SK-N-SH (cell line): ENCODE measurements around the gene PLA2G6. TPM values are rescaled to one million over a fixed set of nuclear protein-coding genes. Genes with fewer than 3 reads are reported as not detected.

Experiments
- CTCF ChIA-PET: fragments of 300-600, 350-600 bp; formaldehyde crosslinking; extraction: SDS; loops from one replicate; lab custom pipeline; 2021; lab: Yijun Ruan, JAX
- POLR2A ChIA-PET: fragments of 350-600 bp; sonication (Branson Sonifier 250); formaldehyde crosslinking; extraction: SDS; loops from one replicate; lab custom pipeline; 2020; ENCODE audit warnings: antibody characterized with exemption, inconsistent platforms; lab: Yijun Ruan, JAX
- DNase-seq: peaks from one replicate; pipeline ENCODE4 v3.0.0; 2012
- H2AFZ ChIP-seq: fragments of 200-600 bp; sonication (generic); 2 replicates; pipeline ENCODE4 v1.8.1; 2016; ENCODE audit warnings: antibody characterized with exemption, mild to moderate bottlenecking, low read depth
- H3F3A ChIP-seq: fragments of 200-600 bp; sonication (generic); replicated peaks from 2 replicates; pipeline ENCODE3; 2016; ENCODE audit warnings: antibody characterized with exemption, mild to moderate bottlenecking; ENCODE audit not compliant: insufficient read depth
- H3K27ac ChIP-seq, 2 experiments: fragments of 200-500 bp in 1 of 2; fragments of 200-600 bp in 1 of 2; sonication (Bioruptor generic) in 1 of 2; sonication (generic), shearing (Covaris generic) in 1 of 2; 2 replicates each; pipeline versions ENCODE4 v1.5.1 to v1.6.1; 2014 to 2016; ENCODE audit warnings: low read depth in 2 of 2, inconsistent platforms in 1 of 2, low read length in 1 of 2, mild to moderate bottlenecking in 1 of 2, mixed read lengths in 1 of 2
- H3K27me3 ChIP-seq: fragments of 200-600 bp; sonication (generic), shearing (Covaris generic); 2 replicates; pipeline ENCODE4 v1.6.1; 2016; ENCODE audit warnings: mixed run types; ENCODE audit not compliant: insufficient read depth
- H3K36me3 ChIP-seq, 2 experiments: fragments of 200-500 bp in 1 of 2; fragments of 200-600 bp in 1 of 2; sonication (Bioruptor generic) in 1 of 2; sonication (generic) in 1 of 2; replicated peaks in 1 of 2; 2 replicates each; pipeline versions ENCODE3 to v1.5.1; 2014 to 2016; ENCODE audit warnings: low read length in 1 of 2, mild to moderate bottlenecking in 1 of 2; ENCODE audit not compliant: insufficient read depth in 2 of 2, control insufficient read depth in 1 of 2
- H3K4me1 ChIP-seq, 2 experiments: fragments of 200-500 bp in 1 of 2; fragments of 200-600 bp in 1 of 2; sonication (Bioruptor generic) in 1 of 2; sonication (generic), shearing (Covaris generic) in 1 of 2; 2 replicates each; pipeline versions ENCODE4 v1.5.1 to v1.6.1; 2014 to 2016; ENCODE audit warnings: low read depth in 1 of 2, low read length in 1 of 2, mixed run types in 1 of 2; ENCODE audit not compliant: insufficient read depth in 2 of 2, control insufficient read depth in 1 of 2
- H3K4me2 ChIP-seq: fragments of 200-600 bp; sonication (generic), shearing (Covaris generic); 2 replicates; pipeline ENCODE4 v1.6.1; 2017; ENCODE audit warnings: mixed run types
- H3K4me3 ChIP-seq, 2 experiments: fragments of 200-500 bp in 1 of 2; fragments of 200-600 bp in 1 of 2; sonication (Bioruptor generic) in 1 of 2; sonication (generic), shearing (Covaris generic) in 1 of 2; 2 replicates each; pipeline versions ENCODE4 v1.5.1 to v1.8.1; 2014 to 2016; ENCODE audit warnings: low read depth in 2 of 2, inconsistent platforms in 1 of 2, low read length in 1 of 2, mild to moderate bottlenecking in 1 of 2, mixed read lengths in 1 of 2, moderate library complexity in 1 of 2
- H3K79me2 ChIP-seq: fragments of 200-600 bp; sonication (generic); 2 replicates; pipeline ENCODE4 v1.8.1; 2017; ENCODE audit warnings: mild to moderate bottlenecking; ENCODE audit not compliant: insufficient read depth
- H3K9ac ChIP-seq: fragments of 200-600 bp; sonication (generic); 2 replicates; pipeline ENCODE4 v1.6.1; 2017; ENCODE audit warnings: mixed run types
- H3K9me2 ChIP-seq: fragments of 200-600 bp; sonication (generic); 2 replicates; pipeline ENCODE4 v1.6.1; 2017; ENCODE audit warnings: mixed run types
- H3K9me3 ChIP-seq: fragments of 200-600 bp; sonication (generic); 2 replicates; pipeline ENCODE4 v1.6.1; 2017; ENCODE audit warnings: mixed run types, mild to moderate bottlenecking, moderate library complexity
- H4K20me1 ChIP-seq: fragments of 200-600 bp; sonication (generic); 2 replicates; pipeline ENCODE4 v1.6.1; 2017; ENCODE audit warnings: mild to moderate bottlenecking, mixed run types; ENCODE audit not compliant: insufficient read depth
- CHD2 ChIP-seq: fragments of 150-350 bp; IDR thresholded peaks from 2 replicates; pipeline ENCODE4 v1.6.1; 2018; ENCODE audit warnings: low read length; ENCODE audit not compliant: partially characterized antibody
- CTCF ChIP-seq: fragments of 200-600 bp; sonication (generic); IDR thresholded peaks from 2 replicates; pipeline ENCODE4 v1.6.1; 2017; ENCODE audit warnings: antibody characterized with exemption, mild to moderate bottlenecking, moderate library complexity
- EP300 ChIP-seq, 2 experiments: IDR thresholded peaks; 2 replicates each; pipeline versions ENCODE4 v1.4.0 to v1.6.1; 2012; ENCODE audit warnings: borderline replicate concordance in 1 of 2, low read depth in 1 of 2, low read length in 1 of 2
- FOXJ3 ChIP-seq: sonication (generic); formaldehyde crosslinking; IDR thresholded peaks from 2 replicates; pipeline ENCODE4 v1.5.1; 2020; ENCODE audit warnings: mild to moderate bottlenecking, missing genetic modification reagents
- GABPA ChIP-seq: IDR thresholded peaks from 2 replicates; pipeline ENCODE4 v1.4.0; 2012; ENCODE audit warnings: low read depth, mild to moderate bottlenecking
- GATA2 ChIP-seq: sonication (generic); formaldehyde crosslinking; IDR thresholded peaks from 2 replicates; pipeline ENCODE4 v1.5.0; 2020; ENCODE audit warnings: mild to moderate bottlenecking, missing genetic modification reagents
- MXI1 ChIP-seq: IDR thresholded peaks from 2 replicates; pipeline ENCODE4 v1.6.1; 2012; ENCODE audit warnings: mild to moderate bottlenecking, low read depth, low read length, improper control_type of control experiment
- NFIC ChIP-seq: IDR thresholded peaks from 2 replicates; pipeline ENCODE4 v1.4.0; 2012; ENCODE audit warnings: borderline replicate concordance
- NRF1 ChIP-seq: IDR thresholded peaks from 2 replicates; pipeline ENCODE4 v1.6.1; 2012; ENCODE audit warnings: low read depth, mild to moderate bottlenecking, low read length
- PBX3 ChIP-seq: IDR thresholded peaks from 2 replicates; pipeline ENCODE4; 2012
- RAD21 ChIP-seq: IDR thresholded peaks from 2 replicates; pipeline ENCODE4 v1.6.1; 2012; ENCODE audit warnings: mild to moderate bottlenecking, low read length
- RFX5 ChIP-seq: IDR thresholded peaks from 2 replicates; pipeline ENCODE4 v1.6.1; 2012; ENCODE audit warnings: mild to moderate bottlenecking, improper control_type of control experiment, low read length
- RXRA ChIP-seq: IDR thresholded peaks from 2 replicates; pipeline ENCODE4 v1.4.0; 2012; ENCODE audit warnings: low read depth, mild to moderate bottlenecking, borderline replicate concordance
- TAF1 ChIP-seq: IDR thresholded peaks from 2 replicates; pipeline ENCODE4 v1.6.1; 2012; ENCODE audit warnings: low read depth, mild to moderate bottlenecking, low read length, moderate library complexity, borderline replicate concordance
- TCF12 ChIP-seq: IDR thresholded peaks from 2 replicates; pipeline ENCODE4 v1.4.0; 2012
- TEAD4 ChIP-seq: IDR thresholded peaks from 2 replicates; pipeline ENCODE4 v1.4.0; 2012; ENCODE audit warnings: mild to moderate bottlenecking, borderline replicate concordance; ENCODE audit not compliant: insufficient read depth
- ZBTB33 ChIP-seq: IDR thresholded peaks from 2 replicates; pipeline ENCODE4 v1.4.0; 2012; ENCODE audit warnings: low read depth, borderline replicate concordance
- WGBS: methylation state at CpG from one replicate; pipeline ENCODE4 v1.1.6; 2017; ENCODE audit warnings: low lambda C conversion rate; 5-methylcytosine and 5-hydroxymethylcytosine counted together
- polyA plus RNA-seq, 3 experiments: library from polyadenylated mRNA; depleted of rRNA; stranded (reverse); fragments of >200 nt; gene quantifications; 2 replicates each; pipeline ENCODE4 v1.2.3, GENCODE V29; 2012
- TF ChIP-seq, protein P1 (sequence below): IDR thresholded peaks from 2 replicates; pipeline ENCODE4 v1.4.0; 2012; ENCODE audit warnings: low read depth

The PLA2G6 gene
- polyA plus RNA-seq, 1 of the 3 experiments (the other 2 are of a cell fraction): 10.5 TPM

DNA sequence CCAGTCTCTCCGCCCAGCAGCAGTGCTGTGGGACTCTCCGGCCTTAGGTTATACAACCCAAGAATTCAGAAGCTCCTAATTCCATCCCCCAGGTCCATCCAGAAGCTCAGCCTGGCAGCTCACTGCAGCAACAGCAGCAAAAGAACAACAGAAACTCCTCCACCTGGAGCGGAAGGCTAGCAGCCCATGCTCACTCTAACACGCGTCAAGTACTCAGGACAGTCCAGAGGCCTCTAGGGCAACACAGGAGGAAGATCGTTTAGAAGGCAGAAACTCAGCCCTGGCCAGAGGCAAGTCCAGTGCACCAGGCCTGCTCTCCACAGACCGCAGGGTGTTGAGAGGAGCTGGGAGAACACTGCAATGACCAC lies 17.1 kb downstream of the PLA2G6 start:
- WGBS: 87% methylated on average over 3 of the region's 7 CpGs
- Histone ChIP-seq H3F3A (no peaks in the 10 kb centered on the region), H3K9ac (no peak overlapping the region), H4K20me1 (no peaks in the 10 kb centered on the region), H3K4me2 (no peak overlapping the region), H3K27me3 (no peaks in the 10 kb centered on the region), H3K4me3 (no peak overlapping the region), H2AFZ (no peak overlapping the region), H3K27ac (peak overlapping the region in 1 of 2 experiments; percentile 79; a peak in 2 of 4 replicates), H3K9me3 (no peaks in the 10 kb centered on the region), H3K36me3 (no peaks in the 10 kb centered on the region), H3K9me2 (no peaks in the 10 kb centered on the region), H3K4me1 (peaks cover 0 to 35% of the 10 kb centered on the region in 2 experiments; a peak in 1 of 4 replicates), H3K79me2 (no peaks in the 10 kb centered on the region)
- DNase-seq: no peak
- TF ChIP-seq PBX3 (no peak), RFX5 (no peak), NFIC (no peak), GABPA (no peak), RXRA (no peak), CTCF (no peak)
- ChIA-PET CTCF (interaction anchor here (2.0 kb wide), 1 partner anchor 50 kb away, joined by 7 read pairs; no protein-coding TSS in a partner anchor), POLR2A (interaction anchor here (0.5 to 1.4 kb wide), 4 partner anchors 17 to 53 kb away, joined by 3 to 5 read pairs (median 4); partner anchors contain the start of gene PLA2G6)

DNA sequence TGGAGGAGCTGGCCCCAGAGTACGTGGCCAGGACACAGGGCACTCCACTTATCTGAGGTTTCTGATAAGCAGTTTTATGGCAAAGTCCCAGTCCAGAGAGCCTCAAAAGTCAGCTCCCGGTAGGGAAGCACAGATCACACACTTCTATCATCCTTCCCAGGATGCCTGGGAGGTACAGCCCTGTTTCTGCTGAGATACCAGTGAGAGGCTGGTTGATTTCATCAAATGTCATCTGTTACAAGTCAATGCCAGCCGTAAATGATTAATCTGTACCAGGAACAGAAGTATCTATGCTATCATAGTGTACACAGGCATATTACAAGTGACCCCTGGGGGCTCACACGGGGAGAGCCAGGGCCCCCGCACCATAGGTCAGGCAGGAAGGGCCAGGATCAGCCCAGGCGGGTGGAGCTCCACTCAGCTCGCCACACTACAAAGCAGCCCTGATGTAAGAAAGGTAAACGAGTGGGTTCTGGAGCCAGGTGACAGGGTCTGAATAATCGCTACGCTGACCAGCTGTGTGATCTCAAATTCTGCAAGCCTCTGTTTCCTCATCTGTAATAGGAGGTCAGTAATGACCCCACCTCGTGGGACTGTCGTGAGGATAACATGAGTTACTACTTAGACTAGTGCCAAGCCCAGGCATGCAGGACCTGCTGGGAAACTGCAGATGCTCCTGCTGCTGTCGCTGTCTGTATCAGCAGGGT lies 17.6 kb downstream of the PLA2G6 start:
- 35% methylated on average over 7 of the region's 13 CpGs for WGBS
- Histone ChIP-seq H3K79me2 (no peaks in the 10 kb centered on the region), H3K9ac (no peak overlapping the region), H3K27ac (peak overlapping the region in 1 of 2 experiments; percentile 79; a peak in 2 of 4 replicates), H3K9me2 (no peaks in the 10 kb centered on the region), H3K36me3 (no peaks in the 10 kb centered on the region), H2AFZ (no peak overlapping the region), H3K4me3 (no peak overlapping the region), H3F3A (no peaks in the 10 kb centered on the region), H3K4me2 (no peak overlapping the region), H4K20me1 (no peaks in the 10 kb centered on the region), H3K27me3 (no peaks in the 10 kb centered on the region), H3K9me3 (no peaks in the 10 kb centered on the region), H3K4me1 (peaks cover 0 to 34% of the 10 kb centered on the region in 2 experiments; a peak in 1 of 4 replicates)
- ChIA-PET CTCF (interaction anchor here (0.9 kb wide), 1 partner anchor 27 kb away, joined by 4 read pairs; no protein-coding TSS in a partner anchor), POLR2A (interaction anchor here (0.5 to 1.4 kb wide), 4 partner anchors 18 to 52 kb away, joined by 3 to 5 read pairs (median 4); partner anchors contain the start of gene PLA2G6)
- DNase-seq: peak; percentile 72
- TF ChIP-seq FOXJ3 (peak; percentile 77; the same call in 1 of the 2 replicates), TEAD4 (no peak), CTCF (no peak), TAF1 (no peak), EP300 (IDR thresholded peaks at IDR 0.05; ENCODE audit: borderline replicate concordance in 1 of 2, low read depth in 1 of 2, low read length in 1 of 2) (peak in 1 of 2 experiments; percentile 77; a peak in 2 of 4 replicates), MXI1 (no peak), RXRA (no peak), GATA2 (CRISPR knock-in tag) (peak; percentile 86), CHD2 (peak; percentile 42), TCF12 (peak; percentile 32; the same call in 1 of the 2 replicates), NFIC (no peak), NRF1 (no peak), RAD21 (peak; percentile 10; the same call in 1 of the 2 replicates), ZBTB33 (no peak)
- TF ChIP-seq, protein P1, sequence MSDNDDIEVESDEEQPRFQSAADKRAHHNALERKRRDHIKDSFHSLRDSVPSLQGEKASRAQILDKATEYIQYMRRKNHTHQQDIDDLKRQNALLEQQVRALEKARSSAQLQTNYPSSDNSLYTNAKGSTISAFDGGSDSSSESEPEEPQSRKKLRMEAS: no peak
